SU-DHL-6 (cell line): ENCODE measurements around the gene UNC5C.

Experiments
- H2AFZ ChIP-seq: fragments of 200-600 bp; sonication (generic); 2 replicates; pipeline ENCODE4 v1.6.1; 2014; ENCODE audit warnings: low read depth, mild to moderate bottlenecking, moderate library complexity, mixed read lengths, antibody characterized with exemption, low read length; ENCODE audit not compliant: severe bottlenecking
- H3F3A ChIP-seq: fragments of 200-600 bp; shearing (Covaris generic); 2 replicates; pipeline ENCODE4 v1.6.0; 2016; ENCODE audit warnings: antibody characterized with exemption, mild to moderate bottlenecking; ENCODE audit not compliant: insufficient read depth
- H3K27ac ChIP-seq: fragments of 200-600 bp; sonication (generic); 2 replicates; pipeline ENCODE4 v1.5.1; 2016; ENCODE audit warnings: low read depth, mild to moderate bottlenecking, low read length, moderate library complexity, mixed read lengths
- H3K27me3 ChIP-seq: fragments of 200-600 bp; sonication (generic), shearing (Covaris generic); 2 replicates; pipeline ENCODE4 v1.6.0; 2014; ENCODE audit warnings: mild to moderate bottlenecking, low read length
- H3K36me3 ChIP-seq: fragments of 200-600 bp; sonication (generic); 2 replicates; pipeline ENCODE4 v1.6.1; 2014; ENCODE audit warnings: mild to moderate bottlenecking, low read length, mixed read lengths
- H3K4me2 ChIP-seq: fragments of 300-600, 200-600 bp; shearing (Covaris generic), sonication (generic); 2 replicates; pipeline ENCODE4 v1.6.0; 2014; ENCODE audit warnings: low read length, low read depth, mild to moderate bottlenecking; ENCODE audit not compliant: poor library complexity, severe bottlenecking
- H3K4me3 ChIP-seq: fragments of 200-600 bp; sonication (generic); 2 replicates; pipeline ENCODE4 v1.5.1; 2014; ENCODE audit warnings: antibody characterized with exemption, low read length, mild to moderate bottlenecking, mixed read lengths; ENCODE audit not compliant: insufficient read depth, poor library complexity, severe bottlenecking
- H3K79me2 ChIP-seq: fragments of 200-600 bp; sonication (generic); 2 replicates; pipeline ENCODE4 v1.6.1; 2014; ENCODE audit warnings: mild to moderate bottlenecking, low read length, moderate library complexity; ENCODE audit not compliant: insufficient read depth
- H3K9ac ChIP-seq: fragments of 200-600 bp; sonication (generic); 2 replicates; pipeline ENCODE4 v1.7.0; 2014; ENCODE audit warnings: mild to moderate bottlenecking, low read length
- H3K9me2 ChIP-seq: fragments of 200-600 bp; sonication (generic); replicated peaks from 2 replicates; pipeline ENCODE4 v1.6.1; 2014; ENCODE audit warnings: low read length; ENCODE audit not compliant: insufficient read depth
- H3K9me3 ChIP-seq: fragments of 200-600 bp; sonication (generic); 2 replicates; pipeline ENCODE4 v1.6.1; 2014; ENCODE audit warnings: low read length, mixed read lengths; ENCODE audit not compliant: insufficient read depth
- H4K20me1 ChIP-seq: fragments of 200-600 bp; sonication (generic); 2 replicates; pipeline ENCODE4 v1.6.1; 2014; ENCODE audit warnings: low read depth, mild to moderate bottlenecking, antibody characterized with exemption, low read length, moderate library complexity, mixed read lengths
- EZH2phosphoT487 ChIP-seq: fragments of 200-600 bp; sonication (generic), shearing (Covaris generic); conservative IDR thresholded peaks from 2 replicates; pipeline ENCODE4 v1.6.1; 2018; ENCODE audit warnings: mild to moderate bottlenecking, antibody characterized with exemption, low read length, moderate library complexity, mixed read lengths
- TF ChIP-seq, protein P1 (sequence below): fragments of 200-600 bp; sonication (generic); IDR thresholded peaks from one replicate; pipeline ENCODE4 v1.5.1; 2017; ENCODE audit warnings: antibody characterized with exemption, mild to moderate bottlenecking, low read length, moderate library complexity; ENCODE audit not compliant: insufficient read depth, poor library complexity, severe bottlenecking

UNC5C gene

DNA sequence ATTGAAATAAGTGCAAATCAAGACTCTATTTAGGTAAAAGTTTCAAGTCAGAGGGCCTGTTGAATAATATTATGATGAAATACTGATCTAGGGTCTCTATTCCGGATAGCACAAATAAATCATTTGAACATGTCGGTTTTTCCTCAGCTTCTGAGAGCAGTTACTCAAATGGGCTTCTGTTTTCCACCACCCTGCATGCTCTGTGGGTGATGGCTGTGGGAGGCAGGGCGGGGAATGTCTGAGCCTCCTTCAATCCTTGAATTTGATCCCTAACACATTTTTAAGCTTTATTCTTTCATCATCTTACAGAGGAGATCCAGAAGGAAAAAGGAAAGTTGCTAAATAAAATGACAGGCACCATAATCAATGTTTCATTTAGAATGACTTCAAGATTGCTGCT, 8.5 kb downstream of the UNC5C start:
- Histone ChIP-seq H3K79me2 (no peaks in the 10 kb centered on the region), H3K9me2 (no peaks in the 10 kb centered on the region), H3K9ac (no peak overlapping the region), H3K4me2 (no peak overlapping the region), H3K27me3 (no peaks in the 10 kb centered on the region), H3K27ac (no peak overlapping the region), H3K36me3 (no peaks in the 10 kb centered on the region), H3F3A (no peaks in the 10 kb centered on the region), H2AFZ (no peak overlapping the region), H3K9me3 (no peaks in the 10 kb centered on the region), H4K20me1 (no peaks in the 10 kb centered on the region), H3K4me3 (no peak overlapping the region)
- TF ChIP-seq, protein P1, sequence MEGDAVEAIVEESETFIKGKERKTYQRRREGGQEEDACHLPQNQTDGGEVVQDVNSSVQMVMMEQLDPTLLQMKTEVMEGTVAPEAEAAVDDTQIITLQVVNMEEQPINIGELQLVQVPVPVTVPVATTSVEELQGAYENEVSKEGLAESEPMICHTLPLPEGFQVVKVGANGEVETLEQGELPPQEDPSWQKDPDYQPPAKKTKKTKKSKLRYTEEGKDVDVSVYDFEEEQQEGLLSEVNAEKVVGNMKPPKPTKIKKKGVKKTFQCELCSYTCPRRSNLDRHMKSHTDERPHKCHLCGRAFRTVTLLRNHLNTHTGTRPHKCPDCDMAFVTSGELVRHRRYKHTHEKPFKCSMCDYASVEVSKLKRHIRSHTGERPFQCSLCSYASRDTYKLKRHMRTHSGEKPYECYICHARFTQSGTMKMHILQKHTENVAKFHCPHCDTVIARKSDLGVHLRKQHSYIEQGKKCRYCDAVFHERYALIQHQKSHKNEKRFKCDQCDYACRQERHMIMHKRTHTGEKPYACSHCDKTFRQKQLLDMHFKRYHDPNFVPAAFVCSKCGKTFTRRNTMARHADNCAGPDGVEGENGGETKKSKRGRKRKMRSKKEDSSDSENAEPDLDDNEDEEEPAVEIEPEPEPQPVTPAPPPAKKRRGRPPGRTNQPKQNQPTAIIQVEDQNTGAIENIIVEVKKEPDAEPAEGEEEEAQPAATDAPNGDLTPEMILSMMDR, result no peak
- no peak for TF ChIP-seq EZH2phosphoT487

DNA sequence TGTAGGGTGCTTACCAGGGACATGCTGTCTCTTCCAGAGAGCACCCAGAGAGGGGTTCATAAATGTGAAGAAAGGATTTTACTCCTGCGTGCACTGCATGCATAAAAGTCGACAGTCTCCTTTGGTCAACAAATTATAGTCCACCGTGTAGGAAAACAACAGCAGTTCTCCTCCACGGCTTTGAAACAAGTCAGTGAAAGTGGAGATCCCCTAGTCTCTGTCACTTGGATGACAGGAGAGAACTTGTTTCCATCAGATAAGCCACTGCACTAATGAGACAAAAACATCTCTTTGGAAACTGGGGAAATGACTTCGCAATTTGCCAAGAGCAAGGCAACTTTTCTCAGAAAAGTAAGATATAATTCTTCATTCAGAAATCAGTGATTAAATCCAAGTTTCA, 9.7 kb downstream of the UNC5C start:
- H3K79me2 ChIP-seq, result no peaks in the 10 kb centered on the region
- H4K20me1 ChIP-seq, result no peaks in the 10 kb centered on the region
- no peak overlapping the region for H2AFZ ChIP-seq
- no peaks in the 10 kb centered on the region for H3K9me2 ChIP-seq
- H3K9me3 ChIP-seq, result no peaks in the 10 kb centered on the region
- H3K4me3 ChIP-seq, result no peak overlapping the region
- no peak for TF ChIP-seq EZH2phosphoT487
- TF ChIP-seq, protein P1, result no peak
- H3F3A ChIP-seq, result no peaks in the 10 kb centered on the region
- no peak overlapping the region for H3K27ac ChIP-seq
- no peaks in the 10 kb centered on the region for H3K27me3 ChIP-seq
- H3K36me3 ChIP-seq, result no peaks in the 10 kb centered on the region
- no peak overlapping the region for H3K4me2 ChIP-seq
- H3K9ac ChIP-seq, result no peak overlapping the region

DNA sequence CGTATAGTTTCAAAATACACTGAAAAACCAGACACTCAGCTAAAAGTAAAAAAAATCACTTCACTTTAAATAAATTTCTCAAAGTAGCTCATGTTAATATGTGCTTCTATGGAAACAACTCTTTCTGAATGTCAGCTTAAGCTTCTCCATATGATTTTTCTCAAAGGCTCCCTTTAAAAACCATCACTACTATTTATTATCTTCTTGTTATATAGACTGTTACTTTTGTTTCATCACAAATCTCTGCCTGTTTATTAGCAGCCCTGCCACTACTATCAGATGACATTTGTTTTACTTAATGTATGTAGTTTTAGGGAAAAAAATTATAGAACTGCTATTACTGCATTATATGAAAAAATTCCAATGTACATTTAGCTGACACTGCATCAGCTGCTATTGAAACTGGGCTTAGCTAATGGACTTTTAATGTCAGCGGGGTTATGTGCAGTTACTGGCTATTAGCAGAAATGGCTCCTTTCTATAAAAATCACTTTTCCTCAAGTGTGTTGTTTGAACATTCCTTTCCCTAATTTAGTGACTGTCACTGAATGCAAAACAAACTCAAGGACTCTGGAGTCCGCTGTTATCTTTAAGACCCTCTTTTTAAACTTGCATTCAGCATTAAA, 10.8 kb downstream of the UNC5C start:
- TF ChIP-seq, protein P1, result no peak
- TF ChIP-seq EZH2phosphoT487, result no peak
- Histone ChIP-seq H3K27me3 (no peaks in the 10 kb centered on the region), H4K20me1 (no peaks in the 10 kb centered on the region), H3K79me2 (no peaks in the 10 kb centered on the region), H3K9ac (no peak overlapping the region), H3K4me3 (no peak overlapping the region), H3K4me2 (no peak overlapping the region), H3K27ac (no peak overlapping the region), H3K9me2 (no peaks in the 10 kb centered on the region), H3K9me3 (no peaks in the 10 kb centered on the region), H3K36me3 (no peaks in the 10 kb centered on the region), H3F3A (no peaks in the 10 kb centered on the region), H2AFZ (no peak overlapping the region)
